OCI-LY3 (cell line): ENCODE data around the gene LRRC15.

Source experiments
- EZH2phosphoT487 ChIP-seq: fragments of 200-600 bp; shearing (Covaris generic); IDR thresholded peaks from 2 replicates; pipeline ENCODE4 v1.6.1; 2018; ENCODE audit warnings: antibody characterized with exemption, mixed run types, low read depth
- TF ChIP-seq, protein P1 (sequence below): fragments of 200-600, 300-600 bp; sonication (generic); IDR thresholded peaks from 2 replicates; pipeline ENCODE4 v1.5.1; 2014; ENCODE audit warnings: antibody characterized with exemption, low read length, low read depth

DNA sequence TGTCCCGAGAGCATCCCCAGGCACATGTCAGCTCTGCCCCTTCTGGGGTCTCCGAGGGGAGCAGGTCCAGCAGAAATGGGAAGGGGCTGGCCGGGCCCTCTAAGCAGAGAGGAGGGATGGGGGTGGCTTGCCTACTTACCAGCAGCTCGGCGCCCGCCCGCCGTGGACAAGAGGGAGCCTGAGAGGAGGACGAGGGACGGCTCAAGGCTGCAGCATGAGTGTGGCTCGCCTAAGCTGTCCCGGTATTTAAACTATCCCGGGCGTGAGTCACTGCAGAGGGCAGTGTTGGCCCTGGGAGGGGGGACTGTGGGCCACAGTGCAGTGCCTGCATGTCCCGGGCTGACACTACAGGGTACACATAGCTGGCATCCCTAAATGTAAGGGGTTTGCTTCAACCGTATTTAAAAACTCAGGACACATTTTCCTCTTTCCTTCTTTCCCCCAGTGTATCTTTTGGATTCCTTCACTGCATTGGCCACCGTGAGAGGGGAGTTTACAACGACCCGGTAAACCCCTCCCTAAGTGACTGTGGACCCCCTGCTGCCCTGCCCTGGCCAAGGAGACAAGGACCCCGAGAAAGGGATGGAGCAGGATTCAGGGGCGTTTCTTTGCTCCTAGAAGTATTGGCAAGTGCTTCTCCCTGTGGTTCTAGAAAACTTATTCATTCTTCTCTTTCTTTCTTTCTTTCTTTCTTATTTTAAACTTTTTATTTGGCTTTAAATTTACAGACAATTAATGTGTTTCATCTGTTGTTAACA lies at the start of gene LRRC15:
- TF ChIP-seq, protein P1, sequence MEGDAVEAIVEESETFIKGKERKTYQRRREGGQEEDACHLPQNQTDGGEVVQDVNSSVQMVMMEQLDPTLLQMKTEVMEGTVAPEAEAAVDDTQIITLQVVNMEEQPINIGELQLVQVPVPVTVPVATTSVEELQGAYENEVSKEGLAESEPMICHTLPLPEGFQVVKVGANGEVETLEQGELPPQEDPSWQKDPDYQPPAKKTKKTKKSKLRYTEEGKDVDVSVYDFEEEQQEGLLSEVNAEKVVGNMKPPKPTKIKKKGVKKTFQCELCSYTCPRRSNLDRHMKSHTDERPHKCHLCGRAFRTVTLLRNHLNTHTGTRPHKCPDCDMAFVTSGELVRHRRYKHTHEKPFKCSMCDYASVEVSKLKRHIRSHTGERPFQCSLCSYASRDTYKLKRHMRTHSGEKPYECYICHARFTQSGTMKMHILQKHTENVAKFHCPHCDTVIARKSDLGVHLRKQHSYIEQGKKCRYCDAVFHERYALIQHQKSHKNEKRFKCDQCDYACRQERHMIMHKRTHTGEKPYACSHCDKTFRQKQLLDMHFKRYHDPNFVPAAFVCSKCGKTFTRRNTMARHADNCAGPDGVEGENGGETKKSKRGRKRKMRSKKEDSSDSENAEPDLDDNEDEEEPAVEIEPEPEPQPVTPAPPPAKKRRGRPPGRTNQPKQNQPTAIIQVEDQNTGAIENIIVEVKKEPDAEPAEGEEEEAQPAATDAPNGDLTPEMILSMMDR, result no peak
- no peak for TF ChIP-seq EZH2phosphoT487
